Measurements from ENCODE around the gene CALN1.

CALN1 gene

GRCh38 chr7:71937840-71938371, 474.2 kb downstream of the CALN1 start:
- TF ChIP-seq GATA3 (IDR thresholded peaks at IDR 0.05; ENCODE audit: low read depth, low read length) (no peak), GATA2 (IDR thresholded peaks at IDR 0.05; ENCODE audit: low read depth, low read length) (no peak)

DNA sequence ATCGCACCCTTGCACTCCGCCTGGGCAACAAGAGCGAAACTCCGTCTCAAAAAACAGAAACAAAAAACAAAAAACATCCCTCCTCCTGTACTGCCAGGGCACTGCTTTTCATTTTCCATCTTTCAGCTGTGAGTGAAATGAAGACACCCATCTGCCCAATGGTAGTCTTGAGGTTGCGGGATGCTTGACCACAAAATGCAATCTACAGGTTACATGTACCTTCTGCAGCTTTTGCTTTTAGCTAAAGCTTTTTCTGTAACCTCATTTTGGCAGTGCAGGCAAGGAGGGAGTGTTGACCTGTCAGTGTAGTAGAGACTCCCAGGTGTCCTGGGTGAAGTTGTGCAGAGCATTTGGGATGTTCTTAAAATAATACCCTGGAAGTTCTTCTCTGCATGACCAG, 476.5 kb downstream of the CALN1 start:
- no peak for TF ChIP-seq GATA2 (IDR thresholded peaks at IDR 0.05; ENCODE audit: low read depth, low read length)
- no peak for TF ChIP-seq GATA3 (IDR thresholded peaks at IDR 0.05; ENCODE audit: low read depth, low read length)

GRCh38 chr7:71933426-71933825, 478.7 kb downstream of the CALN1 start:
- TF ChIP-seq GATA2 (IDR thresholded peaks at IDR 0.05; ENCODE audit: low read depth, low read length) (no peak), GATA3 (IDR thresholded peaks at IDR 0.05; ENCODE audit: low read depth, low read length) (no peak)

- TF ChIP-seq GATA3 (IDR thresholded peaks at IDR 0.05; ENCODE audit: low read depth, low read length) (no peak), GATA2 (IDR thresholded peaks at IDR 0.05; ENCODE audit: low read depth, low read length) (no peak)
Measured at GRCh38 chr7:71925663-71926062, 486.5 kb downstream of the CALN1 start.

- TF ChIP-seq GATA2 (IDR thresholded peaks at IDR 0.05; ENCODE audit: low read depth, low read length) (no peak), GATA3 (IDR thresholded peaks at IDR 0.05; ENCODE audit: low read depth, low read length) (no peak)
Measured at GRCh38 chr7:71912476-71912875, 499.7 kb downstream of the CALN1 start.

GRCh38 chr7:71911051-71911450, 501.1 kb downstream of the CALN1 start:
- TF ChIP-seq GATA2 (IDR thresholded peaks at IDR 0.05; ENCODE audit: low read depth, low read length) (no peak), GATA3 (IDR thresholded peaks at IDR 0.05; ENCODE audit: low read depth, low read length) (no peak)

GRCh38 chr7:71905821-71906220, 506.3 kb downstream of the CALN1 start:
- TF ChIP-seq GATA2 (IDR thresholded peaks at IDR 0.05; ENCODE audit: low read depth, low read length) (no peak), GATA3 (IDR thresholded peaks at IDR 0.05; ENCODE audit: low read depth, low read length) (no peak)

GRCh38 chr7:71904484-71904883, 507.7 kb downstream of the CALN1 start:
- TF ChIP-seq GATA3 (IDR thresholded peaks at IDR 0.05; ENCODE audit: low read depth, low read length) (no peak), GATA2 (IDR thresholded peaks at IDR 0.05; ENCODE audit: low read depth, low read length) (no peak)

DNA sequence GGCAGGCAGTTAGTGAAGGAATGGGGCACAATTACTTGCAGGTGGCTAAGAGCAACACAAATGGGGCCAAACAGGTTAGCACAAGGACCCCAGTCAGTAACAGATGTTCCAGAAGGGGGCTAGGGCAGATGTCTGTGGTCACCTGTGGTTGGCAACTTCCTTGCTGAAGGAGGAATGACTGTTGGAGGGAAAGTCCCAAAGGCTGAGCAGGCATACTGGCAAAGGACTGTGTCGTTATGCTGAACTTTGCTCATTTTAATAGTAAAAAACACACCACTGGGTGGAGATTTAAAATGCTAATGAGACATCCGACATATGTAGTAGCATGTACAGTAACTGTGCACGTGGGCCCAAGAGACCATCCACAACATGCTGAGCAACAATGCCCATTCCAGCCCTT, 511.6 kb downstream of the CALN1 start:
- TF ChIP-seq GATA2 (IDR thresholded peaks at IDR 0.05; ENCODE audit: low read depth, low read length) (no peak), GATA3 (IDR thresholded peaks at IDR 0.05; ENCODE audit: low read depth, low read length) (no peak)

DNA sequence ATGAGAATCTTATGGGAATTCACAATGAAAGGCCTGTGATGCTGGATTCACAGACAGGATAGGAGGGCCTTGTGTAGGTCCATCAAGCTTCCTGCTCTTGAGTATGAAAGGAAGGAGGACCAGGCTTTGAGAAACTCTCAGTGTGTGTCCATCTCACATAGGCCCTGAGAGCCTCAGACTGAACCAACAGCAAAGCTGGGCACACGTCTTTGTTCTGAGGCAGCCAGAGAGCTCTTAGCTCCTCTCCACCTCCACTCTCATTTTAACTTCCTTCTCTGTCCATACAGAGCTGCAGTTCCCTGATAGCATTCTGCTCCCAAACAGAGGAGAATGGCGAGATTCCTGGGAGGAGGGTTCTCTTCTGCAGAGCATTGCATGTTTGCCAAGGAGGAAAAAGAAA, 515.6 kb downstream of the CALN1 start:
- TF ChIP-seq GATA2 (IDR thresholded peaks at IDR 0.05; ENCODE audit: low read depth, low read length): no peak
- TF ChIP-seq GATA3 (IDR thresholded peaks at IDR 0.05; ENCODE audit: low read depth, low read length): no peak

- TF ChIP-seq GATA3 (IDR thresholded peaks at IDR 0.05; ENCODE audit: low read depth, low read length) (no peak), GATA2 (IDR thresholded peaks at IDR 0.05; ENCODE audit: low read depth, low read length) (no peak)
Measured at GRCh38 chr7:71886046-71886445, 526.1 kb downstream of the CALN1 start.

DNA sequence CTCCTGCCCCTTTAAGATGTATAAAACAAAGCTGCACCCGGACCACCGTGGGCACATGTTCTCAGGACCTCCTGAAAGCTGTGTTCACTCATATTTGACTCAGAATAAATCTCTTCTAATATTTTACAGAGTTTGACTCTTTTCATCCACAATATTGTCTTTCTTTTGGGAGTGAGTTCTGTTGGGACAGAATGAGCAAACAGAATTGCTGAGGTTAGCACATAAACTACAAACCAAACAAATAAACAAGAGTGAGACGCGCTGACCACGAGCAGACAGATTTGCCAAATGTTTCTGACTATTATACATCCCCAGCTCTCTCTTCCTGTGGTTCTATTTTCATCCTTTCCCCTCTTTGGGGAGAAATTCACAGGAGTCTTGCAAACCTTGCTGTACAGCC, 526.7 kb downstream of the CALN1 start:
- TF ChIP-seq GATA3 (IDR thresholded peaks at IDR 0.05; ENCODE audit: low read depth, low read length) (no peak), GATA2 (IDR thresholded peaks at IDR 0.05; ENCODE audit: low read depth, low read length) (no peak)

- TF ChIP-seq GATA3 (IDR thresholded peaks at IDR 0.05; ENCODE audit: low read depth, low read length) (no peak), GATA2 (IDR thresholded peaks at IDR 0.05; ENCODE audit: low read depth, low read length) (no peak)
Measured at GRCh38 chr7:71883415-71883814, 528.7 kb downstream of the CALN1 start.

GRCh38 chr7:71871446-71871845, 540.7 kb downstream of the CALN1 start:
- TF ChIP-seq GATA3 (IDR thresholded peaks at IDR 0.05; ENCODE audit: low read depth, low read length) (no peak), GATA2 (IDR thresholded peaks at IDR 0.05; ENCODE audit: low read depth, low read length) (no peak)

- no peak for TF ChIP-seq GATA3 (IDR thresholded peaks at IDR 0.05; ENCODE audit: low read depth, low read length)
- no peak for TF ChIP-seq GATA2 (IDR thresholded peaks at IDR 0.05; ENCODE audit: low read depth, low read length)
Measured at GRCh38 chr7:71870812-71871211, 541.3 kb downstream of the CALN1 start.

DNA sequence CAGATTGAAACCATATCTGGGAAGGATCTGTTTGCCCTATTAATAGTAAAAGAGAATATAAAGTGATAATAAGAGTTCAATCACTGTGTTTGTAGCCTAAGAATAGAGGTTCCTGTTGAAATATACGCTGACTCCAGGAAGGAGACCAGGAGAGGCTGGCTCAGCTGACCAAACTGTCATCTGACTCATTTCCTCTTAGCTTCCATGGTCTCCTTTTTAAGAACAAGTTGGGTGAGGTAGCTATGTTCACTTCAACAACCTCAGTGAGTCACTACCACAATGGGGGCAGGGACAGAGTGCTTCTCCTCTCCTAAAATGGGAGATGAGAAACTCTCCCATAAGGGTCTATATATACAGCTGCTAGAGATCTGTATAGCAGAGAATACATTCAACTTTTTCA, 543.3 kb downstream of the CALN1 start:
- TF ChIP-seq GATA3 (IDR thresholded peaks at IDR 0.05; ENCODE audit: low read depth, low read length): no peak
- TF ChIP-seq GATA2 (IDR thresholded peaks at IDR 0.05; ENCODE audit: low read depth, low read length): no peak

Data from SH-SY5Y (cell line).